ENCODE measurements around the gene ZYX. TPM values are rescaled to one million over a fixed set of nuclear protein-coding genes. Genes with fewer than 3 reads are reported as not detected.

ZYX gene
- total RNA-seq, 4 donors from 2014 or later: 57.5 to 96.9 (median 72.7) TPM

DNA sequence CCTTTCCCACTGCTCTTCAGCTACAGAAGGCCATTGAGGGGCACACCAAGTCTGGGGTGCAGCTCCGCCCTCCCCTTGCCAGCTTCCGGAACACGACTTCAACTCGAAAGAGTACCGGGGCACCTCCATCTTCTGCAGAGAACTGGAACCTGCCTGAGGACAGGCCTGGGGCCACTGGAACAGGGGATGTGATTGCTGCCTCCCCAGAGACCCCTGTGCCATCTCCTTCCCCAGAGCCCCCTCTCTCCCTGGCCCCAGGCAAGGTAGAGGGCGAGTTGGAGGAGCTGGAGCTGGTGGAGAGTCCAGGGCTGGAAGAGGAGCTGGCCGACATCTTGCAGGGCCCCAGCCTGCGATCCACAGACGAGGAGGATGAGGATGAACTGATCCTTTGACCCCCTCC, 29.6 kb upstream of the ZYX start:
- no peak overlapping the region for H3K27ac ChIP-seq
- WGBS, 2 donors: 91 to 92% methylated on average over 8 to 9 of the region's 9 CpGs
- no peak overlapping the region for H3K4me3 ChIP-seq
- TF ChIP-seq, protein P1, sequence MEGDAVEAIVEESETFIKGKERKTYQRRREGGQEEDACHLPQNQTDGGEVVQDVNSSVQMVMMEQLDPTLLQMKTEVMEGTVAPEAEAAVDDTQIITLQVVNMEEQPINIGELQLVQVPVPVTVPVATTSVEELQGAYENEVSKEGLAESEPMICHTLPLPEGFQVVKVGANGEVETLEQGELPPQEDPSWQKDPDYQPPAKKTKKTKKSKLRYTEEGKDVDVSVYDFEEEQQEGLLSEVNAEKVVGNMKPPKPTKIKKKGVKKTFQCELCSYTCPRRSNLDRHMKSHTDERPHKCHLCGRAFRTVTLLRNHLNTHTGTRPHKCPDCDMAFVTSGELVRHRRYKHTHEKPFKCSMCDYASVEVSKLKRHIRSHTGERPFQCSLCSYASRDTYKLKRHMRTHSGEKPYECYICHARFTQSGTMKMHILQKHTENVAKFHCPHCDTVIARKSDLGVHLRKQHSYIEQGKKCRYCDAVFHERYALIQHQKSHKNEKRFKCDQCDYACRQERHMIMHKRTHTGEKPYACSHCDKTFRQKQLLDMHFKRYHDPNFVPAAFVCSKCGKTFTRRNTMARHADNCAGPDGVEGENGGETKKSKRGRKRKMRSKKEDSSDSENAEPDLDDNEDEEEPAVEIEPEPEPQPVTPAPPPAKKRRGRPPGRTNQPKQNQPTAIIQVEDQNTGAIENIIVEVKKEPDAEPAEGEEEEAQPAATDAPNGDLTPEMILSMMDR (IDR thresholded peaks at IDR 0.05): no peak
- TF ChIP-seq POLR2A (IDR thresholded peaks at IDR 0.05) (no peak), EP300 (IDR thresholded peaks at IDR 0.05) (no peak)
- H3K27me3 ChIP-seq: peaks cover 0 to 4% of the 10 kb centered on the region in 2 donors
- H3K9me3 ChIP-seq: no peaks in the 10 kb centered on the region
- no peak for DNase-seq (ENCODE audit: low spot score in 2 of 2)
- H3K4me1 ChIP-seq: no peaks in the 10 kb centered on the region
- peaks cover 0 to 5% (median 0%) of the 10 kb centered on the region in 3 donors for H3K36me3 ChIP-seq

DNA sequence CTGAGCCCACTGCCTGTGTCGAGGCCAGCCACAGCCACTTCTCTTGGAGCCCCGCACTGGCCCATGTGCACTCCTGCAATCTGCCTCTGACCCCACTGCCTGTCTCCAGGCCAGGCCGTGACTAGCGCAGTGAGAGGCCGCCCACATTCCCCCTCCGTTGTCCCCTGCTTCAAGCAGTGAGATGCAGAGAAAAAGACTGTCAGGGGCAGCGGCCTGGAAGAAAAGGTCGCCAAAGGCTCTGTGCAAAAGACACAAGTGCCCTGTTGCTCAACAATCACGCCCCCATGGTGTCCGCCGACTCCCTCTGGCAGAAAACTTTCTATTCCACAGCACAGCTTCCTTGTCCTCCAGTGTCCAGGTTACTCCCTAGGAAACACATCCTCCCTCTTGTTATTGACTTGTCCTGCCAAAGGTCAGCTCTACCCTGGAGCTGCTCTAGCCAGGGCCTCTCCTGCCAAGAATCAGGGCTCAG, 28.6 kb upstream of the ZYX start:
- 57% methylated on average over 10 to 11 of the region's 11 CpGs for WGBS, 2 donors
- peaks cover 0 to 4% of the 10 kb centered on the region in 2 donors for H3K27me3 ChIP-seq
- H3K4me3 ChIP-seq: no peak overlapping the region
- no peaks in the 10 kb centered on the region for H3K9me3 ChIP-seq
- H3K4me1 ChIP-seq: no peaks in the 10 kb centered on the region
- DNase-seq (ENCODE audit: low spot score in 2 of 2): no peak
- H3K36me3 ChIP-seq: peaks cover 0 to 5% (median 0%) of the 10 kb centered on the region in 3 donors
- TF ChIP-seq POLR2A (IDR thresholded peaks at IDR 0.05) (no peak), EP300 (IDR thresholded peaks at IDR 0.05) (no peak)
- H3K27ac ChIP-seq: no peak overlapping the region

DNA sequence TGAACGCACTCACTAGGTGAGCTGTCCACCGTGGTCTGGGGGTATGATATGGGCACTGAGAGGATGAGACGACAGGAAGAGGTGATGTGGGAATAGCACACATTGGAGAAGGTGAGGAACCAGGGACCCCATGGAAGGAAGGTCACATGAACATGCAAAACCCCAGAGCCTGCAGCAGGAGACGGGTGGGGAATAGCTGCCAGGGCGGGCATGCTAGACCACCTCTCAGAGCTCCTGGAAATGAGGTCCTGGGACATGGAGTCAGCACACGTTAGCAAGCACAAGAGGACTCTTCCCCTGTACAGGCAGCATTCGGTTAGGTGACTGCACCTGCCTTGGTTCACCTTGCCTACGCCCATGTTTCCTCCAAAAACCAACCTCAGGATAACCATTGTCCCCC, 26.8 kb upstream of the ZYX start:
- no peak for TF ChIP-seq EP300 (IDR thresholded peaks at IDR 0.05)
- TF ChIP-seq, protein P1 (IDR thresholded peaks at IDR 0.05): no peak
- no peak for TF ChIP-seq POLR2A (IDR thresholded peaks at IDR 0.05)
- peaks cover 0 to 4% of the 10 kb centered on the region in 2 donors for H3K27me3 ChIP-seq
- no peaks in the 10 kb centered on the region for H3K4me1 ChIP-seq
- no peak overlapping the region for H3K4me3 ChIP-seq
- H3K36me3 ChIP-seq: peaks cover 0 to 5% (median 0%) of the 10 kb centered on the region in 3 donors
- H3K27ac ChIP-seq: no peak overlapping the region
- H3K9me3 ChIP-seq: no peaks in the 10 kb centered on the region
- DNase-seq (ENCODE audit: low spot score in 2 of 2): no peak
- 90 to 94% methylated on average over 8 of the region's 8 CpGs for WGBS, 2 donors

DNA sequence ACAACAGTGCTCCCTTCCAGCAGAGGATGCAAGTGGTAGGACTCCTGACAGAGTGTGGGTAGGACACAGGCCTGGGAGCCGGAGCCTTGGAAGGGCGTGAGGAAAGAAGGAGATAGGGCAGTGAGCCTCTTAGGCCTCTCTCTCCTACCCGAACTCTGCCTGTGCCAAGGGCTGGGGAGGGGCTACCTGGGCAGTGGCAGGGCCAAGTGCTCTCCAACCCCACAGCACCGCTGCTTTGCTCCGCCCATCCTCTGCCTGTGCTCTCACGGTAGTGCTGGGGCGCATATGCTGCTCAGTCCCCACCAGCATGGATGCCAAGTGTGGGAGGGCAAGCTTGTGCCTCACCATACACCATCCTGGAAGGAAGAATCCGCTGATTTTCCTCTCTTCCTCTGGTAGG, 26.2 kb upstream of the ZYX start:
- TF ChIP-seq POLR2A (IDR thresholded peaks at IDR 0.05): no peak
- TF ChIP-seq, protein P1 (IDR thresholded peaks at IDR 0.05): no peak
- TF ChIP-seq EP300 (IDR thresholded peaks at IDR 0.05): no peak
- Histone ChIP-seq H3K36me3 (peaks cover 0 to 5% (median 0%) of the 10 kb centered on the region in 3 donors), H3K27me3 (peaks cover 0 to 4% of the 10 kb centered on the region in 2 donors), H3K4me1 (no peaks in the 10 kb centered on the region), H3K9me3 (no peaks in the 10 kb centered on the region), H3K4me3 (no peak overlapping the region), H3K27ac (no peak overlapping the region)
- DNase-seq (ENCODE audit: low spot score in 2 of 2): no peak
- 87 to 93% methylated on average over 8 of the region's 8 CpGs for WGBS, 2 donors

DNA sequence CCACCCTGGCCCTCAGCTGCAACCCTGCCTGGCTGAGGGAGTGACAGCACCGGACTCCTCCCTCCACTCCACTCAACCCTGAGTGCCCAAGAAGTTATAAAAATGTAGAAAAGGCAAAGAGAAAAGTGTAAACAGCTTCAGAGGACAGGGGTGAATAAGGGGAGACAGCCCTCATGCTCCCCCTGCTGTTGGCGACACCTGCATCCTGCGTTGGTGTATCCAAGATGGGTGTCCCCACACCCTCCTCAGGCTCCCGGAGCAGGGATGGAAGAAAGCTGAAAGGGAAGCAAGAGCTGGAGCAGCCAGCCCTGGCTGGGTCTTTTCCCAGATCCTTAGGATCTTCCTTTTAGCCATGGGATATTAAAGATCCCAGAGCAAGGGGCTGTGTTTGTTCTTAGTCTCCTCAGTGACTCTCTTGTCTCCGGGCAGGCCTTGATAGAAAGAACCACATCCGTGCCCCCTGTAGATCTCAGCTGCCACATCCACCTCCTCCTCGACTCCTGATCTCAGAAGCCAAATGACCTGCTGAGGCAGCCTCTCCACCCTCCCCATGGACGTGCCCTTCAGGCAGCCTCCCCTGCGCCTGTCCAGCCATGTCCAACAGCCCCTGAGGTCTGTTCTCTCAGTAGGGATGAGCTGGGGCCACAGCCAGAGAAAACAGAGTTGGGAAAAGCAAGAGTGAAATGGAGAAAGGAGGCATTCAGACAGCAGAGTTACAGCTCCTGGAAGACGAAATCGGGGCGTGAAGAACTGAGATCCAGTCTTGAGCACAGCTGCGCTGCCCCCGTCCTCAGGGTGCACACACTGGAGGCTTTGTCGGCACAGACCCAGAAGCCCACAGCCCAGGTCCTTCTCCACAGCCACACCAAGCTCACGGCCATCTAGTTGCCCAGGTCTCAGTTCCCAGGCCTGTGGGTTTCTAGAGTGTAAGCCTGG, 25.4 kb upstream of the ZYX start:
- no peak overlapping the region for H3K4me3 ChIP-seq
- H3K27ac ChIP-seq: no peak overlapping the region
- no peaks in the 10 kb centered on the region for H3K9me3 ChIP-seq
- peaks cover 0 to 10% of the 10 kb centered on the region in 2 donors for H3K27me3 ChIP-seq
- WGBS, 2 donors: 88 to 92% methylated on average over 15 to 16 of the region's 16 CpGs
- no peak for DNase-seq (ENCODE audit: low spot score in 2 of 2)
- H3K36me3 ChIP-seq: peaks cover 0 to 5% (median 0%) of the 10 kb centered on the region in 3 donors
- TF ChIP-seq, protein P1 (IDR thresholded peaks at IDR 0.05): no peak
- TF ChIP-seq EP300 (IDR thresholded peaks at IDR 0.05): no peak
- no peaks in the 10 kb centered on the region for H3K4me1 ChIP-seq

All from tibial nerve (tissue), 4 donors.